Sigmoid colon (tissue), 4 donors: ENCODE results near the gene PODXL.

Source experiments
- POLR2A ChIP-seq, 2 donors: fragments of 450-650 bp; IDR thresholded peaks; one replicate each; pipeline ENCODE4 v1.6.1; 2016; ENCODE audit warnings: antibody characterized with exemption in 2 of 2, mild to moderate bottlenecking in 2 of 2, moderate library complexity in 2 of 2
- POLR2AphosphoS5 ChIP-seq, 4 donors: sonication (generic); formaldehyde crosslinking; IDR thresholded peaks; one replicate each; pipeline ENCODE4 v1.6.1; 2017; ENCODE audit warnings: antibody characterized with exemption in 4 of 4

DNA sequence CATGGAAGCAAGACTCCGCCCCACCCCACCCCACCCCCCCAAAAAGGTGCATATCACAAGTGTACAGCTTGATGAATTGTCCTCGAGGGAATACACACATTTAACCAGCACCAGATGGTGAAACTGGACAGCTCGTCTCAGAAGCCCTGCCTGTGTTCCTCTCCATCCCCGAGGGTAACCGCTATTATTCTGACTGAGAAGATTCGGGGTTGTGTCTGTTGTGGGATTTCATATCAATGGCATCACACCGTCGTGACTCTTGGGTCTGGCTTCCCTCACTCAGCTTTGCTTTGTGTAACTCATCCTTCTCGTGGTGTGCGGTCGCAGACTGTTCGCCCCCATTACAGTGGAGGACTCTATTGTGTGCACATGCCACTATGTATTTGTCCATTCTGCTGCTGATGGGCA, 18.9 kb downstream of the PODXL start:
- no peak for TF ChIP-seq POLR2A (IDR thresholded peaks at IDR 0.05)
- no peak for TF ChIP-seq POLR2AphosphoS5 (IDR thresholded peaks at IDR 0.05)
